SK-N-SH (cell line): ENCODE results near the gene ANKRD36. TPM values are rescaled to one million over a fixed set of nuclear protein-coding genes. Genes with fewer than 3 reads are reported as not detected.
"Not testable (repeated sequence)": the region's sequence is repeated elsewhere in the genome, so short reads cannot be mapped to it uniquely, and the experiment has no call there.

Source experiments
- CTCF ChIA-PET: fragments of 300-600, 350-600 bp; formaldehyde crosslinking; extraction: SDS; loops from one replicate; lab custom pipeline; 2021; lab: Yijun Ruan, JAX
- POLR2A ChIA-PET: fragments of 350-600 bp; sonication (Branson Sonifier 250); formaldehyde crosslinking; extraction: SDS; loops from one replicate; lab custom pipeline; 2020; ENCODE audit warnings: antibody characterized with exemption, inconsistent platforms; lab: Yijun Ruan, JAX
- DNase-seq: peaks from one replicate; pipeline ENCODE4 v3.0.0; 2012
- H2AFZ ChIP-seq: fragments of 200-600 bp; sonication (generic); 2 replicates; pipeline ENCODE4 v1.8.1; 2016; ENCODE audit warnings: antibody characterized with exemption, mild to moderate bottlenecking, low read depth
- H3F3A ChIP-seq: fragments of 200-600 bp; sonication (generic); replicated peaks from 2 replicates; pipeline ENCODE3; 2016; ENCODE audit warnings: antibody characterized with exemption, mild to moderate bottlenecking; ENCODE audit not compliant: insufficient read depth
- H3K27ac ChIP-seq, 2 experiments: fragments of 200-500 bp in 1 of 2; fragments of 200-600 bp in 1 of 2; sonication (Bioruptor generic) in 1 of 2; sonication (generic), shearing (Covaris generic) in 1 of 2; 2 replicates each; pipeline versions ENCODE4 v1.5.1 to v1.6.1; 2014 to 2016; ENCODE audit warnings: low read depth in 2 of 2, inconsistent platforms in 1 of 2, low read length in 1 of 2, mild to moderate bottlenecking in 1 of 2, mixed read lengths in 1 of 2
- H3K27me3 ChIP-seq: fragments of 200-600 bp; sonication (generic), shearing (Covaris generic); 2 replicates; pipeline ENCODE4 v1.6.1; 2016; ENCODE audit warnings: mixed run types; ENCODE audit not compliant: insufficient read depth
- H3K36me3 ChIP-seq, 2 experiments: fragments of 200-500 bp in 1 of 2; fragments of 200-600 bp in 1 of 2; sonication (Bioruptor generic) in 1 of 2; sonication (generic) in 1 of 2; replicated peaks in 1 of 2; 2 replicates each; pipeline versions ENCODE3 to v1.5.1; 2014 to 2016; ENCODE audit warnings: low read length in 1 of 2, mild to moderate bottlenecking in 1 of 2; ENCODE audit not compliant: insufficient read depth in 2 of 2, control insufficient read depth in 1 of 2
- H3K4me1 ChIP-seq, 2 experiments: fragments of 200-500 bp in 1 of 2; fragments of 200-600 bp in 1 of 2; sonication (Bioruptor generic) in 1 of 2; sonication (generic), shearing (Covaris generic) in 1 of 2; 2 replicates each; pipeline versions ENCODE4 v1.5.1 to v1.6.1; 2014 to 2016; ENCODE audit warnings: low read depth in 1 of 2, low read length in 1 of 2, mixed run types in 1 of 2; ENCODE audit not compliant: insufficient read depth in 2 of 2, control insufficient read depth in 1 of 2
- H3K4me2 ChIP-seq: fragments of 200-600 bp; sonication (generic), shearing (Covaris generic); 2 replicates; pipeline ENCODE4 v1.6.1; 2017; ENCODE audit warnings: mixed run types
- H3K4me3 ChIP-seq, 2 experiments: fragments of 200-500 bp in 1 of 2; fragments of 200-600 bp in 1 of 2; sonication (Bioruptor generic) in 1 of 2; sonication (generic), shearing (Covaris generic) in 1 of 2; 2 replicates each; pipeline versions ENCODE4 v1.5.1 to v1.8.1; 2014 to 2016; ENCODE audit warnings: low read depth in 2 of 2, inconsistent platforms in 1 of 2, low read length in 1 of 2, mild to moderate bottlenecking in 1 of 2, mixed read lengths in 1 of 2, moderate library complexity in 1 of 2
- H3K79me2 ChIP-seq: fragments of 200-600 bp; sonication (generic); 2 replicates; pipeline ENCODE4 v1.8.1; 2017; ENCODE audit warnings: mild to moderate bottlenecking; ENCODE audit not compliant: insufficient read depth
- H3K9ac ChIP-seq: fragments of 200-600 bp; sonication (generic); 2 replicates; pipeline ENCODE4 v1.6.1; 2017; ENCODE audit warnings: mixed run types
- H3K9me2 ChIP-seq: fragments of 200-600 bp; sonication (generic); 2 replicates; pipeline ENCODE4 v1.6.1; 2017; ENCODE audit warnings: mixed run types
- H3K9me3 ChIP-seq: fragments of 200-600 bp; sonication (generic); 2 replicates; pipeline ENCODE4 v1.6.1; 2017; ENCODE audit warnings: mixed run types, mild to moderate bottlenecking, moderate library complexity
- H4K20me1 ChIP-seq: fragments of 200-600 bp; sonication (generic); 2 replicates; pipeline ENCODE4 v1.6.1; 2017; ENCODE audit warnings: mild to moderate bottlenecking, mixed run types; ENCODE audit not compliant: insufficient read depth
- CHD2 ChIP-seq: fragments of 150-350 bp; IDR thresholded peaks from 2 replicates; pipeline ENCODE4 v1.6.1; 2018; ENCODE audit warnings: low read length; ENCODE audit not compliant: partially characterized antibody
- ELF1 ChIP-seq: IDR thresholded peaks from 2 replicates; pipeline ENCODE4 v1.4.0; 2012
- FOXJ3 ChIP-seq: sonication (generic); formaldehyde crosslinking; IDR thresholded peaks from 2 replicates; pipeline ENCODE4 v1.5.1; 2020; ENCODE audit warnings: mild to moderate bottlenecking, missing genetic modification reagents
- FOXM1 ChIP-seq: IDR thresholded peaks from 2 replicates; pipeline ENCODE4 v1.4.0; 2012; ENCODE audit warnings: low read depth, mild to moderate bottlenecking
- IRF3 ChIP-seq: fragments of 150-350 bp; IDR thresholded peaks from 2 replicates; pipeline ENCODE4 v1.6.1; 2016; ENCODE audit warnings: mild to moderate bottlenecking, low read depth, low read length
- JUND ChIP-seq: IDR thresholded peaks from 2 replicates; pipeline ENCODE4 v1.4.0; 2012
- NRF1 ChIP-seq: IDR thresholded peaks from 2 replicates; pipeline ENCODE4 v1.6.1; 2012; ENCODE audit warnings: low read depth, mild to moderate bottlenecking, low read length
- PBX3 ChIP-seq: IDR thresholded peaks from 2 replicates; pipeline ENCODE4; 2012
- SMC3 ChIP-seq: IDR thresholded peaks from 2 replicates; pipeline ENCODE4 v1.6.1; 2012; ENCODE audit warnings: low read depth, low read length, improper control_type of control experiment
- USF1 ChIP-seq: IDR thresholded peaks from 2 replicates; pipeline ENCODE4 v1.4.0; 2012; ENCODE audit warnings: low read depth, borderline replicate concordance
- YY1 ChIP-seq: IDR thresholded peaks from 2 replicates; pipeline ENCODE4 v1.4.0; 2012; ENCODE audit warnings: low read depth, mild to moderate bottlenecking
- ZBTB33 ChIP-seq: IDR thresholded peaks from 2 replicates; pipeline ENCODE4 v1.4.0; 2012; ENCODE audit warnings: low read depth, borderline replicate concordance
- WGBS: methylation state at CpG from one replicate; pipeline ENCODE4 v1.1.6; 2017; ENCODE audit warnings: low lambda C conversion rate; 5-methylcytosine and 5-hydroxymethylcytosine counted together
- polyA plus RNA-seq, 3 experiments: library from polyadenylated mRNA; depleted of rRNA; stranded (reverse); fragments of >200 nt; gene quantifications; 2 replicates each; pipeline ENCODE4 v1.2.3, GENCODE V29; 2012

The ANKRD36 gene
- polyA plus RNA-seq, 1 of the 3 experiments (the other 2 are of a cell fraction) = 2.9 TPM

- TF ChIP-seq IRF3 (no peak), PBX3 (no peak), YY1 (no peak), USF1 (no peak), ELF1 (no peak), SMC3 (no peak), ZBTB33 (no peak), CHD2 (no peak), NRF1 (no peak), FOXJ3 (no peak), JUND (no peak), FOXM1 (no peak)
Observed at GRCh38 chr2:97095661-97096060, 17.3 kb upstream of the ANKRD36 start (continued).

GRCh38 chr2:97098786-97099372, 14.1 kb upstream of the ANKRD36 start:
- H3K4me2 ChIP-seq, H3K9me3 ChIP-seq, CTCF ChIA-PET, H3K9me2 ChIP-seq, H2AFZ ChIP-seq, H3K79me2 ChIP-seq, H3K4me3 ChIP-seq, H3K4me1 ChIP-seq, H3F3A ChIP-seq, POLR2A ChIA-PET, H3K27me3 ChIP-seq, H3K27ac ChIP-seq, DNase-seq, H3K9ac ChIP-seq, H3K36me3 ChIP-seq, H4K20me1 ChIP-seq: not testable (repeated sequence)
- WGBS = 42% methylated on average over 3 of the region's 3 CpGs

GRCh38 chr2:97106878-97107277, 6.1 kb upstream of the ANKRD36 start:
- H3K27me3 ChIP-seq, POLR2A ChIA-PET, H3K4me1 ChIP-seq, CTCF ChIA-PET, H3F3A ChIP-seq, H4K20me1 ChIP-seq, H3K9me3 ChIP-seq, H3K27ac ChIP-seq, H3K4me2 ChIP-seq, H3K36me3 ChIP-seq, H3K9ac ChIP-seq, H3K79me2 ChIP-seq, DNase-seq, H3K9me2 ChIP-seq, H2AFZ ChIP-seq, H3K4me3 ChIP-seq: not testable (repeated sequence)
- WGBS = 43% methylated on average over 2 of the region's 2 CpGs

- peaks cover 12% of the 10 kb centered on the region for H3K79me2 ChIP-seq
- H3K9me2 ChIP-seq, H3K36me3 ChIP-seq, H3K4me3 ChIP-seq, H3K4me1 ChIP-seq, H3K27me3 ChIP-seq, H3K4me2 ChIP-seq, DNase-seq, H3F3A ChIP-seq, H3K27ac ChIP-seq, H3K9ac ChIP-seq, H2AFZ ChIP-seq, POLR2A ChIA-PET, H3K9me3 ChIP-seq, H4K20me1 ChIP-seq: not testable (repeated sequence)
- CTCF ChIA-PET = interaction anchor here (1.8 to 2.9 kb wide), 4 partner anchors 95 to 161 kb away, joined by 7 to 37 read pairs (median 10); no protein-coding TSS in a partner anchor
- 77% methylated on average over 9 of the region's 9 CpGs for WGBS
Observed at GRCh38 chr2:97111246-97111645, 1.7 kb upstream of the ANKRD36 start.
